Caki2 (cell line): Measurements from ENCODE around the gene SMAD2. TPM values are rescaled to one million over a fixed set of nuclear protein-coding genes. Genes with fewer than 3 reads are reported as not detected.
A peak's percentile ranks its signal among the peaks of the same experiment; 100 is the strongest.
"Not testable (repeated sequence)": the region's sequence is repeated elsewhere in the genome, so short reads cannot be mapped to it uniquely, and the experiment has no call there.

Source experiments
- DNase-seq: peaks from one replicate; pipeline ENCODE4 v3.0.0-alpha.2; 2015; ENCODE audit warnings: low read depth
- in situ Hi-C: cut with HindIII; loops from 2 replicates; pipeline ENCODE4 v1.10.0; 2016; ENCODE audit warnings: low sequenced_read_pairs, low pct_unique_long_range_greater_than_20kb, mixed read lengths
- total RNA-seq: library from RNA; depleted of rRNA; stranded (reverse); fragments of >200 nt; shearing (Covaris generic); gene quantifications from 2 replicates; pipeline ENCODE4 v1.2.3, GENCODE V29; 2014; ENCODE audit warnings: low replicate concordance; rRNA removed

SMAD2 gene
- 40.4 and 48.9 TPM in 2 replicates for total RNA-seq

- peak; percentile 73 for DNase-seq
- in situ Hi-C loops: no loop called here
Observed at GRCh38 chr18:47930199-47930930, at the start of gene SMAD2. SMAD2 (minus strand) TSS chr18:47930659; CDS start chr18:47896756, 33,903 bp downstream.

DNA sequence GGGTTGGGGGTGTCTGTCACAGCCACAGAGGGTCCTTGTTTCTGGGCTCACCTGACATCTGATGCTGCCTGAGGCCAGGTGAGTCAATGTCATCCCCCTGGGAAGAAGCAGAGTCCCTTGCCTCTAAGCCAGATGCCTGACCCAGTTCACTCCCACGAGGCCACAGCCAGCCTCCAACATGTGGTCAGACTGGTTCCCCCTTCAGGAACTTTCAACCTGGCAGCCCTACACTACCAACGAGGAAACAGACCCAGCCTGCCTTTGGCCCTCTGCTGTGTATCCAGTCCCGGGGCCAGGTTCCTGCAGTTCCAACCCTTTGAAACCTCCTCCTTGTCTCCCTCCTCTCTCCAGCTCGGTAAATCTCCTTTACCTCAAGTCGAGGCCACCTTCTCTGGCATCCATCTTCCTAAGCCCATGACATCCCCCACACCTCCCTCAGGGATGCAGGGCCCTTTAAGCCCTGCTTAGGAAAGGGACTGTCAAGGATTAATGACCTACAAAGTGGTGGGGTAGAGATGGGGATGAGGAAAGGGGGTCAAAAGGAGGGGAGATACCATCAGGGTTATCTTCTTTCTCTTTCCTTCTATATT is 49.2 kb upstream of the SMAD2 start:
- no peak for DNase-seq
- in situ Hi-C loops: no loop called here

DNA sequence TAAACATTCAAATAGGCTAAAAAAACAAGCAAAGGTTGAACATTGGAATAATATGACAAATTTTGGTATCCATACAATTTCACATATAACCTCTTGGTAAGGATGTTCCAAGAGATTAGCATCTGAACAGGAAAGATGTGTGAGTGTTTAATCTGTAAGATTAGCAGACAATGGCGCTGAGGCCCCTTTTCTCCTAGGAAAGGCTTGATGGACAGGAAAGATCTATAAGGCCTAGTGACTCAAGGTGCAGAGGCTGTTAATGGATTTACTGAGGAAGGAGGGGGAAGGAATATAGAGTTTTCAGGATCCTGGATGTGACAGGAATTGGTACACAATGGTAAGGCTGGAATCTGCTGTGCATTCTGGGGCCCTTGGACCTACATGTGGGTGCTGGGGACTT is 48.1 kb upstream of the SMAD2 start:
- in situ Hi-C loops: no loop called here
- DNase-seq: no peak

DNA sequence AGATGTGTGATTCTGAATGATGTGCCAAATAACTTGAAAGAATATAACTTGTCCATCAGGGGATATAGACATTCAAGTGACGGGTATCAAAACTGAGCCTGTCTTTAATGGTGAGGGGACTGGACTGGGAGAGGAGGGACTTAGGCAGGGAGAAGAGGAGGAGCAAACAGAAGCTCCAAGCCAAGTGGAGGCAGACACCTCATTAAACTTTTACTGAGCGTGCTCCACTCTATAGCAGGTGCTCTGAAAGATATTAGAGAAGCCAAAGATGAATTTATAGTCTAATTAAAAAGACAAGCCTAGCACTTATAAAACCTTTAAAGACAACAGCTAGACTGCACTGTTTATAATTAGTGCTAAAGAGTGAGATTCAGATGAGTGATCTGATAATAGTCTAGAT is 47.7 kb upstream of the SMAD2 start:
- in situ Hi-C loops: no loop called here

DNA sequence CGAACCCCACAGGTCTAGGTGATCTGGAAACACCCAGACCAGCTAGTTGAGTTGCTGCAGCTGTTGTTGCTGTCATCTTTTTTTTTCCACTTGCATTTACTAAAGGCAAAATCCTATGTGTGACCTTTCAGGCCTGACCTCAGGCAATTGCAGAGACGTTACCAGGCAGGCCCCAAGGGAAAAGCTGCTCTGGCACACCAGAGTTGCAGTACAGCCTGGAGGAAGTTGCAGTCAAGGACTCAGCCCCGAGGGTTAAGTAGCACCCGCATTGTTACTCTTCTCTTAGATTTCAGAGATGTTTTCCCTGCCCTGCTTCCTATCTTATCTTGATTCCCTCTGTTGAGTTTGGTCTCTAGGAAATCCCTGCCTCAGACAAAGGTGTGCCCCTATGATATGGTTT is 45.2 kb upstream of the SMAD2 start:
- no peak for DNase-seq
- in situ Hi-C loops: no loop called here

More for the DNA sequence above, 47.7 kb upstream of the SMAD2 start:
- no peak for DNase-seq

DNA sequence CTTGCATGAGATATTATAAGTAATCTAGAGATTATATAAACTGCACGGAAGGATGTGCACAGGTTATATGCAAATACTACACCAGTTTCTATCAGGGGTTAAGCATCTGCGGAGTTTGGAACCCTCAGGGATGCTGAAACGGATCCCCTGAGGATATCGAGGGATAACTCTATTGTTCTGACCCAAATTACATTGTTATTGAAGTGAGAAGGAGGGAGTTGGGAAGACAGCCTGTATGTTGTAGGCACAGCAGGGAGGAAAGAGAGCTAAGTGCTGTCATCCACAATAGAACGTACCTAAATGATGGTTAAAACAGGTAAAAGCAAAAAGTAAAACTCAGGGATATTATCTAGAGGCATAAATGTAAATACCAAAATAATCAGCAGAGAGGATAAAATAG is 44.6 kb upstream of the SMAD2 start:
- no peak for DNase-seq
- in situ Hi-C loops: no loop called here

DNA sequence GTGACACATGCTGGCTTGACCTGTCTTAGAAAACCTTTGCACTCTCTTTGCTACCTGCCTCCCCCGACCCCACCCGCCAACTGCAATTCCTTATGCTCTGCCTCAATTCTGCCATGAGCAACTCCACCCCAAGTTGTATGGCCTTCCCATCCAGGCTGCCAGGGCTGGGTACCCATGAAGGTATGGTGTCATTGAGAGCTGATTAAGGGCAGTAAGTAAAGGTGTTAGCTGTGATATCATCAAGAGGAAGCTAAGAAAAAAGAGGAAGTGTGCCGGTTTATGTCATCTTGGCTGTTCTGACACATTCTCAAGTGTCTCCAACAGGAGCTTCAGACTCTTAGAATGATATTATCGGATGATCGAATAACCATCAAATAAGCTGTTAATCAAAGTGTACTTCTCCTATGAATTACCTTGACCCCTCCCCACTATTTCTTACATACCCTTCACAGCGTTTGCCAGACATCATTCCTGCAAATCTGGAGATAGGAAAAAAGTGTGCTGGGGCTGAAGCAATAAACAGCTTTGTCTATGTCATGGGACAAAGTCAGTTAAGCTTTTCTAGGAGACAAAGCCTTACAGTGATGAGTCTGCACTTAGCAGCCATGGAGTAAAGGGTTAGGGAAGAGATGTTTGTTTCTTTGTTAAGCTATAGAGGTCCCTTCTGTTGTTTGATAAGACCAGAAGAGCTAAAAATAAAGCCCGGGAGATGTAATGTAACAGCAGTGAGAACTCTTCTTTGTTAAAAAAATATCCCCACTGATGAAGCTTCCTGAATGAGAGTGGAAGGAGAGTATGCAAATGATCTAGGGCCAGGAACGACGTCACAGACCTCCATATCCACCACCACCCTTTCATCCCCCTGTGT is 40.4 kb upstream of the SMAD2 start:
- DNase-seq: no peak
- in situ Hi-C loops: no loop called here

GRCh38 chr18:47969816-47970215 is 39.4 kb upstream of the SMAD2 start:
- in situ Hi-C loops: no loop called here
- no peak for DNase-seq

GRCh38 chr18:47968721-47969120 is 38.3 kb upstream of the SMAD2 start:
- DNase-seq: peak; percentile 21
- in situ Hi-C loops: no loop called here

DNA sequence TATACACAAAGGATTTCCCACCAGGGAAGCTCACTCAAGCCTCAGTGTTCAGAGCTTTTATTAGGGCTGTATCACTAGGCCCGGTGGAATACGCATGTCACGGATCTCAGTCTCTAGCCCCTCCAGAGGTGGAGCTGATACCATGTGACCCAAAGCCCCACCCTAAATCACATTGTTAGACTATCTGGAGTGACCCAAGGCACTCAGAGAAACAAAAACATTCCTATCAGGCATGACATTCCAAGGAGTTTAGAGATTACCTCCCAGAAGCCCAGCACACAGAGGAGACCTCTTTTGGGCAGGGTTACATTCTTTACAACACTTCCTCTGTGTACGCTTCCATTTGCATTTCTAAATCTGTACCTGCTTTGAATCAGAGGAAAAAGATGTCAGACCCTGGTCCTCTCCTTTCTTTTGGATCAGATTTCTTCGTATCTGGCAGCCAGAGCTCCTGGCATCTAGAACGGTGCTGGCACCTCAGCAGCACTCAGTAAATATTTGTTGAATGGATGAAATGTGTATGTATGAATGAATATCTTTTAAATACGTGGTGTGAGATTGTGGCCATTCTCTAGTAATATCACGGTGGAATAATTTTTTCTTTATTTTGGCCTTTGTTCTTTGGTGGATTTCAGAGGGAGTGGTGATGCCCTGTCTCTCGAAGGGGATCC is 37.7 kb upstream of the SMAD2 start:
- peak; percentile 73 for DNase-seq
- in situ Hi-C loops: no loop called here

- peak; percentile 12 for DNase-seq
- in situ Hi-C loops: no loop called here
Observed at GRCh38 chr18:47964053-47964452, 33.6 kb upstream of the SMAD2 start.

- in situ Hi-C loops, DNase-seq: not testable (repeated sequence)
Observed at GRCh38 chr18:47961003-47961402, 30.5 kb upstream of the SMAD2 start.

DNA sequence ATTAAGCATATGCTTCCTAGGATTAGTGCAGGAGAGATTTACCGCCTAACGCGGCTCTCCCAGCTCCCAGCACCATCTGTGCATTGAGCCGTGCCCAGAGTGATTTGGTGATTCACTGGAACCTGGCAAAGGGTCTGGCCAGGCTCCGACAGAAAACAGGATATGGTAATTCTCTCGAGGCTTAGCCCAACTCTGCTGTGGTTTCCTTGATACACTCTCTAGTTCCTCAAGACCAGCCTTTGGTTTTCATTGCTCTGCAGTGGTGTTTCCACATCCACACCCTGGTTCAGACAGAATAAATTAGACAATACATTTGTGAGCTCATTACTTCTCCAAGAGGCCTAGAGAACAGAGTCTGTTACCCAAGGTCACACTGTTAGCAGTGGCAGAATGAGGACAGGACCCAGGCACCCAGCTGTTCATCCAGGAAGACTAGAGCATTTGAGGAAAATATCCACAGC is 23.0 kb upstream of the SMAD2 start:
- in situ Hi-C loops: no loop called here
- peak; percentile 63 for DNase-seq

- no peak for DNase-seq
- in situ Hi-C loops: no loop called here
Observed at GRCh38 chr18:47950511-47950910, 20.1 kb upstream of the SMAD2 start.

- no peak for DNase-seq
- in situ Hi-C loops: no loop called here
Observed at GRCh38 chr18:47949202-47949601, 18.7 kb upstream of the SMAD2 start.

- in situ Hi-C loops: no loop called here
- no peak for DNase-seq
Observed at GRCh38 chr18:47946889-47947288, 16.4 kb upstream of the SMAD2 start.

- in situ Hi-C loops: no loop called here
Observed at GRCh38 chr18:47944972-47945852, 14.8 kb upstream of the SMAD2 start.

GRCh38 chr18:47936952-47937351 is 6.5 kb upstream of the SMAD2 start:
- DNase-seq: no peak
- in situ Hi-C loops: no loop called here

More at GRCh38 chr18:47944972-47945852, 14.8 kb upstream of the SMAD2 start:
- peak; percentile 57 for DNase-seq
